Liver (tissue), 9 donors: ENCODE measurements around the gene TTI1. TPM values are rescaled to one million over a fixed set of nuclear protein-coding genes. Genes with fewer than 3 reads are reported as not detected.

ENCODE experiments used
- DNase-seq: peaks from one replicate; pipeline ENCODE4 v3.0.0-alpha.2; 2017; ENCODE audit warnings: low spot score
- H3K27ac ChIP-seq, 2 donors: one replicate each; pipeline ENCODE4 v1.7.0; 2013; ENCODE audit warnings: inconsistent platforms in 2 of 2, low read length in 2 of 2, control low read depth in 1 of 2, low read depth in 1 of 2, mild to moderate bottlenecking in 1 of 2
- H3K27me3 ChIP-seq, 4 donors: one replicate each; pipeline versions ENCODE4 v1.6.1 to v1.7.0; 2013; ENCODE audit warnings: low read length in 3 of 4, inconsistent platforms in 1 of 4, mild to moderate bottlenecking in 1 of 4, moderate library complexity in 1 of 4; ENCODE audit not compliant: control insufficient read depth in 4 of 4, insufficient read depth in 4 of 4
- H3K36me3 ChIP-seq, 4 donors: one replicate each; pipeline versions ENCODE4 v1.6.1 to v1.7.0; 2013; ENCODE audit warnings: low read length in 3 of 4, mild to moderate bottlenecking in 3 of 4, low read depth in 1 of 4, moderate library complexity in 1 of 4; ENCODE audit not compliant: control insufficient read depth in 4 of 4, insufficient read depth in 3 of 4
- H3K4me1 ChIP-seq, 4 donors: one replicate each; pipeline versions ENCODE4 v1.6.1 to v1.7.0; 2013; ENCODE audit warnings: low read length in 3 of 4, mild to moderate bottlenecking in 3 of 4, moderate library complexity in 1 of 4; ENCODE audit not compliant: control insufficient read depth in 4 of 4, insufficient read depth in 4 of 4
- H3K4me3 ChIP-seq, 3 donors: one replicate each; pipeline versions ENCODE4 v1.6.1 to v1.7.0; 2013; ENCODE audit warnings: low read length in 3 of 3, control low read depth in 1 of 3, low read depth in 1 of 3, mild to moderate bottlenecking in 1 of 3
- H3K9ac ChIP-seq, 2 donors: one replicate each; pipeline ENCODE4 v1.7.0; 2013; ENCODE audit warnings: low read length in 2 of 2, mild to moderate bottlenecking in 2 of 2, moderate library complexity in 2 of 2, control low read depth in 1 of 2, low read depth in 1 of 2
- H3K9me3 ChIP-seq, 4 donors: one replicate each; pipeline versions ENCODE4 v1.6.1 to v1.7.0; 2013; ENCODE audit warnings: low read length in 3 of 4; ENCODE audit not compliant: control insufficient read depth in 4 of 4
- ATF3 ChIP-seq: IDR thresholded peaks from 2 replicates; pipeline ENCODE4 v1.6.1; 2016; ENCODE audit warnings: antibody characterized with exemption
- CTCF ChIP-seq: fragments of 150-350 bp; IDR thresholded peaks from 2 replicates; pipeline ENCODE4 v1.5.1; 2017; ENCODE audit warnings: improper control_type of control experiment, low read depth, low read length; ENCODE audit not compliant: missing input control
- EGR1 ChIP-seq, 2 donors: IDR thresholded peaks; 2 replicates each; pipeline ENCODE4 v1.6.1; 2016 to 2018; ENCODE audit warnings: antibody characterized with exemption in 2 of 2, low read depth in 2 of 2
- FOXA1 ChIP-seq: IDR thresholded peaks from 2 replicates; pipeline ENCODE4 v1.6.1; 2016; ENCODE audit warnings: antibody characterized with exemption
- GABPA ChIP-seq, 2 donors: IDR thresholded peaks in 1 of 2; conservative IDR thresholded peaks in 1 of 2; 2 replicates each; pipeline ENCODE4 v1.6.1; 2016; ENCODE audit warnings: antibody characterized with exemption in 2 of 2, mild to moderate bottlenecking in 1 of 2, moderate library complexity in 1 of 2
- HNF4A ChIP-seq, 2 donors: conservative IDR thresholded peaks; 2 replicates each; pipeline ENCODE4 v1.6.1; 2016; ENCODE audit warnings: antibody characterized with exemption in 2 of 2, mild to moderate bottlenecking in 2 of 2
- HNF4G ChIP-seq: IDR thresholded peaks from 2 replicates; pipeline ENCODE4 v1.6.1; 2016; ENCODE audit warnings: antibody characterized with exemption
- JUND ChIP-seq, 2 donors: IDR thresholded peaks; 2 replicates each; pipeline ENCODE4 v1.6.1; 2016; ENCODE audit warnings: antibody characterized with exemption in 2 of 2
- MAX ChIP-seq: IDR thresholded peaks from 2 replicates; pipeline ENCODE4 v1.6.1; 2016; ENCODE audit warnings: antibody characterized with exemption
- NR2F2 ChIP-seq: IDR thresholded peaks from 2 replicates; pipeline ENCODE4 v1.6.1; 2016; ENCODE audit warnings: antibody characterized with exemption
- REST ChIP-seq: IDR thresholded peaks from 2 replicates; pipeline ENCODE4 v1.6.1; 2016; ENCODE audit warnings: antibody characterized with exemption, mild to moderate bottlenecking
- RXRA ChIP-seq, 2 donors: IDR thresholded peaks; 2 replicates each; pipeline ENCODE4 v1.6.1; 2017 to 2018; ENCODE audit warnings: antibody characterized with exemption in 2 of 2, mild to moderate bottlenecking in 1 of 2
- TAF1 ChIP-seq: conservative IDR thresholded peaks from 2 replicates; pipeline ENCODE4 v1.6.1; 2016; ENCODE audit warnings: antibody characterized with exemption, mild to moderate bottlenecking
- YY1 ChIP-seq: IDR thresholded peaks from 2 replicates; pipeline ENCODE4 v1.6.1; 2016; ENCODE audit warnings: antibody characterized with exemption, mild to moderate bottlenecking
- ZBTB33 ChIP-seq: IDR thresholded peaks from 2 replicates; pipeline ENCODE4 v1.6.1; 2016; ENCODE audit warnings: antibody characterized with exemption
- WGBS: extraction: QIAGEN DNeasy Blood & Tissue Kit; methylation state at CpG from one replicate; pipeline ENCODE4 v1.1.7; 2013; 5-methylcytosine and 5-hydroxymethylcytosine counted together
- polyA plus RNA-seq, 2 donors: library from polyadenylated mRNA; stranded (reverse) in 1 of 2; unstranded in 1 of 2; fragments of 200-250 nt in 1 of 2; fragments of >200 nt in 1 of 2; fragmentation: Nextera tagmentation in 1 of 2; extraction: Ambion mirVana in 1 of 2; gene quantifications; one replicate each; pipeline versions ENCODE4 v1.2.1 to v1.2.3, GENCODE V29; 2013 to 2015
- total RNA-seq, 2 donors: library from RNA; depleted of rRNA; stranded (reverse); fragments of >200 nt; gene quantifications; one replicate each; pipeline ENCODE4 v1.2.3, GENCODE V29; 2014
- donor health status: healthy.
- donor health status: healthy.
- donor health status: healthy.
- donor health status: healthy.
- donor health status: healthy.

TTI1 gene
- total and polyA plus RNA-seq, 4 donors: 4.6 to 20.4 (median 11.3) TPM

GRCh38 chr20:37944456-37944981 lies 88.7 kb downstream of the TTI1 start:
- no peak overlapping the region for H3K27ac ChIP-seq
- peak; percentile 23 for DNase-seq
- TF ChIP-seq YY1 (no peak), EGR1 (IDR thresholded peaks at IDR 0.05; ENCODE audit: low read depth in 2 of 2) (no peak), ZBTB33 (no peak), CTCF (no peak), FOXA1 (no peak), GABPA (IDR thresholded peaks at IDR 0.05 in 1 of 2, conservative IDR thresholded peaks at IDR 0.05 in 1 of 2) (no peak), REST (no peak), ATF3 (no peak)
- peaks cover 0 to 2% (median 0%) of the 10 kb centered on the region in 4 donors for H3K9me3 ChIP-seq
- 86% methylated on average over 11 of the region's 11 CpGs for WGBS
- H3K9ac ChIP-seq: no peak overlapping the region
- no peaks in the 10 kb centered on the region for H3K4me1 ChIP-seq
- no peaks in the 10 kb centered on the region for H3K27me3 ChIP-seq
- H3K36me3 ChIP-seq: no peaks in the 10 kb centered on the region
- no peak overlapping the region for H3K4me3 ChIP-seq

- no peak overlapping the region for H3K4me3 ChIP-seq
- no peaks in the 10 kb centered on the region for H3K4me1 ChIP-seq
- no peak overlapping the region for H3K27ac ChIP-seq
- peaks cover 0 to 2% (median 0%) of the 10 kb centered on the region in 4 donors for H3K9me3 ChIP-seq
- WGBS: 89% methylated on average over 47 of the region's 47 CpGs
- H3K9ac ChIP-seq: no peak overlapping the region
- H3K27me3 ChIP-seq: no peaks in the 10 kb centered on the region
- no peaks in the 10 kb centered on the region for H3K36me3 ChIP-seq
- DNase-seq: peak; percentile 20
- no peak for TF ChIP-seq TAF1
- TF ChIP-seq CTCF: no peak
- no peak for TF ChIP-seq ZBTB33
- no peak for TF ChIP-seq HNF4G
- no peak for TF ChIP-seq EGR1 (IDR thresholded peaks at IDR 0.05; ENCODE audit: low read depth in 2 of 2)
- TF ChIP-seq RXRA (IDR thresholded peaks at IDR 0.05): no peak
- no peak for TF ChIP-seq HNF4A (conservative IDR thresholded peaks at IDR 0.05)
- TF ChIP-seq FOXA1: no peak
- no peak for TF ChIP-seq JUND (IDR thresholded peaks at IDR 0.05)
- no peak for TF ChIP-seq MAX
- no peak for TF ChIP-seq ATF3
- no peak for TF ChIP-seq NR2F2
Measured at GRCh38 chr20:37943501-37944455, 89.5 kb downstream of the TTI1 start.
